CD14-positive monocyte (primary cell): ENCODE results near the gene HDAC7. TPM values are rescaled to one million over a fixed set of nuclear protein-coding genes. Genes with fewer than 3 reads are reported as not detected.

Source experiments
- DNase-seq, 3 donors: peaks; one replicate each; pipeline ENCODE4 v3.0.0-alpha.2; 2011 to 2022
- H2AFZ ChIP-seq: 2 replicates; pipeline ENCODE4 v1.6.0; 2012; ENCODE audit warnings: mild to moderate bottlenecking, low read depth, low read length, inconsistent platforms; ENCODE audit not compliant: insufficient read depth, poor library complexity, severe bottlenecking
- H3K27ac ChIP-seq, 2 donors: 1 replicate in 1 of 2; 2 replicates in 1 of 2; pipeline ENCODE4 v1.5.1; 2012 to 2013; ENCODE audit warnings: low read length in 2 of 2, control low read depth in 1 of 2, inconsistent platforms in 1 of 2, low read depth in 1 of 2, mild to moderate bottlenecking in 1 of 2
- H3K27me3 ChIP-seq, 2 donors: one replicate each; pipeline versions ENCODE4 v1.6.0 to v1.6.1; 2011 to 2013; ENCODE audit warnings: low read length in 2 of 2; ENCODE audit not compliant: control insufficient read depth in 2 of 2, insufficient read depth in 2 of 2
- H3K36me3 ChIP-seq, 2 donors: replicated peaks in 1 of 2; 1 replicate in 1 of 2; 2 replicates in 1 of 2; pipeline versions ENCODE4 v1.5.1 to v1.6.1; 2012 to 2013; ENCODE audit warnings: low read length in 2 of 2, control low read depth in 1 of 2, inconsistent platforms in 1 of 2, mild to moderate bottlenecking in 1 of 2; ENCODE audit not compliant: insufficient read depth in 2 of 2, control insufficient read depth in 1 of 2
- H3K4me1 ChIP-seq, 2 donors: 1 replicate in 1 of 2; 2 replicates in 1 of 2; pipeline versions ENCODE4 v1.5.1 to v1.6.1; 2012 to 2013; ENCODE audit warnings: low read length in 2 of 2, control low read depth in 1 of 2, inconsistent platforms in 1 of 2, mild to moderate bottlenecking in 1 of 2, moderate library complexity in 1 of 2; ENCODE audit not compliant: insufficient read depth in 2 of 2, control insufficient read depth in 1 of 2
- H3K4me2 ChIP-seq: replicated peaks from 2 replicates; pipeline ENCODE3; 2012; ENCODE audit warnings: low read length, moderate library complexity, mild to moderate bottlenecking; ENCODE audit not compliant: poor library complexity, severe bottlenecking; ENCODE audit errors: extremely low read depth
- H3K4me3 ChIP-seq, 3 experiments: fragments of 200-600 bp in 1 of 3; sonication (generic) in 1 of 3; replicated peaks in 1 of 3; 1 replicate in 2 of 3; 2 replicates in 1 of 3; pipeline ENCODE4 v1.5.1; 2011 to 2013; ENCODE audit warnings: low read length in 3 of 3, mild to moderate bottlenecking in 3 of 3, control low read depth in 2 of 3, low read depth in 2 of 3, inconsistent platforms in 1 of 3, moderate library complexity in 1 of 3
- H3K79me2 ChIP-seq: 2 replicates; pipeline ENCODE4 v1.6.0; 2012; ENCODE audit warnings: mild to moderate bottlenecking, control low read depth, inconsistent platforms, low read length, moderate library complexity; ENCODE audit not compliant: insufficient read depth
- H3K9ac ChIP-seq: 2 replicates; pipeline ENCODE4 v1.6.0; 2017; ENCODE audit warnings: low read length, mild to moderate bottlenecking; ENCODE audit not compliant: insufficient read depth, poor library complexity, severe bottlenecking
- H3K9me3 ChIP-seq, 2 donors: replicated peaks in 1 of 2; 1 replicate in 1 of 2; 2 replicates in 1 of 2; pipeline versions ENCODE4 v1.5.1 to v1.6.1; 2012 to 2013; ENCODE audit warnings: low read length in 2 of 2, control low read depth in 1 of 2; ENCODE audit not compliant: control insufficient read depth in 1 of 2, insufficient read depth in 1 of 2
- H4K20me1 ChIP-seq: 2 replicates; pipeline ENCODE4 v1.6.0; 2012; ENCODE audit warnings: mild to moderate bottlenecking, low read length, control low read depth, moderate library complexity; ENCODE audit not compliant: insufficient read depth
- H3K27ac Mint-ChIP-seq, 7 donors: one replicate each; pipeline ENCODE4 v1.8.0; 2020; ENCODE audit warnings: mild to moderate bottlenecking in 7 of 7, mixed read lengths in 7 of 7, moderate library complexity in 6 of 7, inconsistent platforms in 2 of 7
- H3K27me3 Mint-ChIP-seq, 3 donors: one replicate each; pipeline ENCODE4 v1.8.0; 2021 to 2022; ENCODE audit warnings: low read depth in 3 of 3, mild to moderate bottlenecking in 3 of 3, mixed read lengths in 3 of 3, moderate library complexity in 3 of 3, inconsistent platforms in 1 of 3
- H3K36me3 Mint-ChIP-seq, 2 donors: one replicate each; pipeline ENCODE4 v1.8.0; 2020; ENCODE audit warnings: mixed read lengths in 2 of 2, inconsistent platforms in 1 of 2, mild to moderate bottlenecking in 1 of 2
- H3K4me1 Mint-ChIP-seq: one replicate; pipeline ENCODE4 v1.8.0; 2020; ENCODE audit warnings: mild to moderate bottlenecking, mixed read lengths
- H3K4me3 Mint-ChIP-seq, 2 donors: one replicate each; pipeline ENCODE4 v1.8.0; 2020; ENCODE audit warnings: mild to moderate bottlenecking in 2 of 2, mixed read lengths in 2 of 2, moderate library complexity in 1 of 2
- H3K9me3 Mint-ChIP-seq, 7 donors: one replicate each; pipeline ENCODE4 v1.8.0; 2020 to 2022; ENCODE audit warnings: mixed read lengths in 7 of 7, mild to moderate bottlenecking in 6 of 7, moderate library complexity in 6 of 7, inconsistent platforms in 2 of 7
- CTCF ChIP-seq: fragments of 200-600 bp; IDR thresholded peaks from one replicate; pipeline ENCODE4 v1.8.0; 2022; ENCODE audit warnings: antibody characterized with exemption, mild to moderate bottlenecking
- WGBS: methylation state at CpG from one replicate; pipeline ENCODE4 v1.1.5; 2013; ENCODE audit warnings: missing lambda C conversion rate; ENCODE audit not compliant: insufficient coverage; 5-methylcytosine and 5-hydroxymethylcytosine counted together
- intact Hi-C, 2 donors: fragments of 100-400 bp; cut with micrococcal nuclease; formaldehyde crosslinking; loops; one replicate each; pipeline versions ENCODE4 v1.15.0 to v1.15.1; 2023
- polyA plus RNA-seq, 3 donors: library from polyadenylated mRNA; depleted of rRNA in 1 of 3; unstranded in 2 of 3; stranded (reverse) in 1 of 3; fragments of 300-500 nt in 2 of 3; fragments of >200 nt in 1 of 3; fragmentation: Illumina TruSeq in 2 of 3; gene quantifications; 1 replicate in 2 of 3; 2 replicates in 1 of 3; pipeline ENCODE4 v1.2.3, GENCODE V29; 2012 to 2021

Gene HDAC7
- polyA plus RNA-seq, 3 donors = 5.9 to 79.2 (median 8.4) TPM

- intact Hi-C loops = loop anchor here in 1 of 2 donors (5.0 kb wide), 1 partner anchor 36 kb away; no protein-coding TSS in a partner anchor
- Mint-ChIP-seq H3K4me1 (peaks cover 42% of the 10 kb centered on the region), H3K27me3 (peaks cover 17 to 22% (median 19%) of the 10 kb centered on the region in 3 donors), H3K36me3 (peaks cover 0 to 2% of the 10 kb centered on the region in 2 donors), H3K4me3 (peak overlapping the region in 1 of 2 donors; percentile 65), H3K27ac (peak overlapping the region in 4 of 7 donors; percentile 34 to 78 (median 54)), H3K9me3 (peaks cover 0 to 1% (median 0%) of the 10 kb centered on the region in 7 donors)
- H3K4me1 ChIP-seq = peaks cover 24 to 33% of the 10 kb centered on the region in 2 donors
- peak overlapping the region; percentile 21 for H3K9ac ChIP-seq
- no peaks in the 10 kb centered on the region for H3K36me3 ChIP-seq
- H3K79me2 ChIP-seq = no peaks in the 10 kb centered on the region
- H3K27ac ChIP-seq = no peak overlapping the region
- H2AFZ ChIP-seq = no peak overlapping the region
- H4K20me1 ChIP-seq = no peaks in the 10 kb centered on the region
- no peaks in the 10 kb centered on the region for H3K27me3 ChIP-seq
- 0% methylated on average over 4 of the region's 4 CpGs for WGBS
- DNase-seq = peak; percentile 67 to 69 (median 69)
- H3K4me2 ChIP-seq = peak overlapping the region; percentile 34
- TF ChIP-seq CTCF = no peak
- no peak overlapping the region for H3K4me3 ChIP-seq
- no peaks in the 10 kb centered on the region for H3K9me3 ChIP-seq
Observed at GRCh38 chr12:47741340-47741703, 78.4 kb downstream of the HDAC7 start.

GRCh38 chr12:47740606-47741339 is 78.9 kb downstream of the HDAC7 start:
- WGBS = 46% methylated on average over 14 of the region's 21 CpGs
- Histone ChIP-seq H3K27me3 (no peaks in the 10 kb centered on the region), H2AFZ (no peak overlapping the region), H3K4me1 (peaks cover 30 to 38% of the 10 kb centered on the region in 2 donors), H3K36me3 (no peaks in the 10 kb centered on the region), H3K4me3 (no peak overlapping the region), H3K79me2 (no peaks in the 10 kb centered on the region), H3K4me2 (peak overlapping the region; percentile 34), H3K9me3 (no peaks in the 10 kb centered on the region), H4K20me1 (no peaks in the 10 kb centered on the region), H3K9ac (peak overlapping the region; percentile 21), H3K27ac (no peak overlapping the region)
- peaks cover 47% of the 10 kb centered on the region for H3K4me1 Mint-ChIP-seq
- H3K27ac Mint-ChIP-seq = peak overlapping the region in 3 of 7 donors; percentile 34 to 78 (median 58)
- peaks cover 0 to 2% of the 10 kb centered on the region in 2 donors for H3K36me3 Mint-ChIP-seq
- peaks cover 0 to 1% (median 0%) of the 10 kb centered on the region in 7 donors for H3K9me3 Mint-ChIP-seq
- DNase-seq = no peak
- peak overlapping the region in 1 of 2 donors; percentile 65 for H3K4me3 Mint-ChIP-seq
- peaks cover 17 to 20% (median 18%) of the 10 kb centered on the region in 3 donors for H3K27me3 Mint-ChIP-seq
- intact Hi-C loops = loop anchor here in 1 of 2 donors (5.0 kb wide), 1 partner anchor 37 kb away; no protein-coding TSS in a partner anchor
- TF ChIP-seq CTCF = no peak
